HepG2 (cell line): Measurements from ENCODE around the gene TNFAIP8L3. TPM values are rescaled to one million over a fixed set of nuclear protein-coding genes. Genes with fewer than 3 reads are reported as not detected.

ENCODE experiments used
- ATAC-seq: fragments of 200-7000 bp; cut with Tn5 transposase; 3 replicates; pipeline ENCODE4 v1.9.1; 2020; ENCODE audit warnings: mild to moderate bottlenecking, moderate library complexity
- BruUV-seq: library from RNA; stranded (reverse); fragments of 400-500 nt; replicated peaks from 2 replicates; lab custom pipeline; 2021; lab: Mats Ljungman, UMichigan
- CTCF ChIA-PET: fragments of 300-600 bp; formaldehyde crosslinking; extraction: SDS; loops from one replicate; lab custom pipeline; 2021; ENCODE audit warnings: low total read pairs, inconsistent platforms, low intra/inter-chr PET ratio; lab: Yijun Ruan, JAX
- POLR2A ChIA-PET: fragments of 350-600 bp; sonication (Branson Sonifier 250); formaldehyde crosslinking; loops from one replicate; lab custom pipeline; 2020; ENCODE audit warnings: antibody characterized with exemption, inconsistent platforms; lab: Yijun Ruan, JAX
- DNase-seq: peaks from one replicate; pipeline ENCODE4 v3.0.0-alpha.2; 2015; ENCODE audit warnings: low spot score
- FAIRE-seq: peaks from 3 replicates; lab custom pipeline; 2011; peaks lifted over from hg19 to GRCh38; lab: Jason Lieb, UNC
- H2AFZ ChIP-seq: one replicate; pipeline ENCODE4 v1.6.1; 2011; ENCODE audit warnings: low read length, inconsistent platforms
- H3K27ac ChIP-seq: fragments of 300-600 bp; 3 replicates; pipeline ENCODE4 v1.8.0; 2011; ENCODE audit warnings: mixed run types, mild to moderate bottlenecking, mixed read lengths, low read length, inconsistent platforms; ENCODE audit not compliant: insufficient read depth; ENCODE audit errors: extremely low read length
- H3K27me3 ChIP-seq, 2 experiments: fragments of 200-600 bp in 1 of 2; 2 replicates in 1 of 2; 3 replicates in 1 of 2; pipeline versions ENCODE4 v1.6.0 to v1.8.0; 2011; ENCODE audit warnings: low read length in 2 of 2, mild to moderate bottlenecking in 2 of 2, moderate library complexity in 2 of 2, inconsistent platforms in 1 of 2; ENCODE audit not compliant: insufficient read depth in 2 of 2, control insufficient read depth in 1 of 2
- H3K36me3 ChIP-seq, 2 experiments: fragments of 200-600 bp in 1 of 2; replicated peaks in 1 of 2; 2 replicates in 1 of 2; 3 replicates in 1 of 2; pipeline versions ENCODE4 v1.5.1 to v1.8.0; 2011; ENCODE audit warnings: low read length in 2 of 2, inconsistent platforms in 1 of 2; ENCODE audit not compliant: insufficient read depth in 2 of 2, control insufficient read depth in 1 of 2
- H3K4me1 ChIP-seq: 2 replicates; pipeline ENCODE4 v1.5.1; 2012; ENCODE audit warnings: low read length, inconsistent platforms; ENCODE audit not compliant: insufficient read depth
- H3K4me2 ChIP-seq: 2 replicates; pipeline ENCODE4 v1.6.0; 2011; ENCODE audit warnings: low read depth, low read length, inconsistent platforms
- H3K4me3 ChIP-seq, 3 experiments: fragments of 200-600 bp in 1 of 3; sonication (generic), shearing (Covaris generic) in 1 of 3; replicated peaks in 1 of 3; 2 replicates each; pipeline ENCODE4 v1.5.1; 2011 to 2016; ENCODE audit warnings: low read length in 3 of 3, inconsistent platforms in 2 of 3, low read depth in 2 of 3, mild to moderate bottlenecking in 2 of 3, control low read depth in 1 of 3, mixed read lengths in 1 of 3; ENCODE audit not compliant: insufficient read depth in 1 of 3
- H3K79me2 ChIP-seq: one replicate; pipeline ENCODE4 v1.6.1; 2011; ENCODE audit warnings: low read length, inconsistent platforms; ENCODE audit not compliant: insufficient read depth
- H3K9ac ChIP-seq: 2 replicates; pipeline ENCODE4 v1.6.0; 2011; ENCODE audit warnings: mild to moderate bottlenecking, low read depth, low read length, inconsistent platforms; ENCODE audit not compliant: insufficient read depth
- H3K9me3 ChIP-seq: 2 replicates; pipeline ENCODE4 v1.5.1; 2012; ENCODE audit warnings: mild to moderate bottlenecking, low read length
- H4K20me1 ChIP-seq: 2 replicates; pipeline ENCODE4 v1.6.0; 2011; ENCODE audit warnings: inconsistent platforms, mild to moderate bottlenecking, low read length, moderate library complexity; ENCODE audit not compliant: insufficient read depth
- BORCS8-MEF2B ChIP-seq: sonication (generic); formaldehyde crosslinking; IDR thresholded peaks from 2 replicates; pipeline ENCODE4 v1.8.0; 2022; ENCODE audit warnings: mild to moderate bottlenecking, missing genetic modification reagents
- HMGA1 ChIP-seq: sonication (generic); formaldehyde crosslinking; conservative IDR thresholded peaks from 2 replicates; pipeline ENCODE4 v1.4.0; 2020; ENCODE audit warnings: missing genetic modification reagents
- IRF2 ChIP-seq: IDR thresholded peaks from 2 replicates; pipeline ENCODE4 v1.6.1; 2018; ENCODE audit warnings: missing genetic modification reagents, missing compliant biosample characterization
- KLF11 ChIP-seq: IDR thresholded peaks from 2 replicates; pipeline ENCODE4 v1.6.1; 2016; ENCODE audit warnings: missing compliant biosample characterization
- MBD4 ChIP-seq: IDR thresholded peaks from 2 replicates; pipeline ENCODE4 v1.6.1; 2012; ENCODE audit warnings: low read length, inconsistent platforms, borderline replicate concordance
- SMAD3 ChIP-seq: sonication (generic); formaldehyde crosslinking; IDR thresholded peaks from 2 replicates; pipeline ENCODE4 v1.4.0; 2020; ENCODE audit warnings: missing genetic modification reagents
- SOX5 ChIP-seq: IDR thresholded peaks from 2 replicates; pipeline ENCODE4 v1.6.1; 2016; ENCODE audit warnings: borderline replicate concordance
- SUZ12 ChIP-seq: fragments of 150-350 bp; IDR thresholded peaks from 2 replicates; pipeline ENCODE4 v1.6.1; 2014; ENCODE audit warnings: low read depth, low read length
- ZNF230 ChIP-seq: sonication (generic); formaldehyde crosslinking; IDR thresholded peaks from 2 replicates; pipeline ENCODE4 v1.4.0; 2020; ENCODE audit warnings: mild to moderate bottlenecking, missing genetic modification reagents
- ZNF552 ChIP-seq: sonication (generic); formaldehyde crosslinking; IDR thresholded peaks from 2 replicates; pipeline ENCODE4 v1.9.0; 2022; ENCODE audit warnings: missing genetic modification reagents, mild to moderate bottlenecking, borderline replicate concordance
- ZNF652 ChIP-seq: IDR thresholded peaks from 2 replicates; pipeline ENCODE4 v1.6.1; 2016; ENCODE audit warnings: low read depth, borderline replicate concordance
- WGBS: methylation state at CpG from one replicate; pipeline ENCODE4 v1.1.6; 2017; ENCODE audit warnings: low lambda C conversion rate; 5-methylcytosine and 5-hydroxymethylcytosine counted together
- in situ Hi-C: cut with HindIII; loops from 2 replicates; pipeline ENCODE4 v1.10.0; 2017; ENCODE audit warnings: low pct_unique_long_range_greater_than_20kb; ENCODE audit not compliant: extremely low pct_ligation_motif_present
- intact Hi-C: fragments of 100-400 bp; cut with micrococcal nuclease; formaldehyde crosslinking; loops from one replicate; pipeline ENCODE4 v1.10.0; 2022; ENCODE audit not compliant: unreplicated experiment
- polyA plus RNA-seq, 8 experiments: library from polyadenylated mRNA; depleted of rRNA in 3 of 8; stranded (reverse) in 7 of 8; unstranded in 1 of 8; fragments of >200 nt; fragmentation: Illumina TruSeq in 4 of 8; extraction: Trizol in 4 of 8; gene quantifications; 2 replicates each; pipeline versions ENCODE4 v1.2.1 to v1.2.3, GENCODE V29; 2011 to 2016; ENCODE audit warnings: low read depth in 4 of 8, missing spikeins in 1 of 8, mixed read lengths in 1 of 8; ENCODE audit not compliant: insufficient read depth in 1 of 8
- total RNA-seq, 5 experiments: library from RNA; depleted of rRNA; stranded (reverse); fragments of >200 nt; fragmentation: Illumina TruSeq; extraction: Trizol; gene quantifications; 2 replicates each; pipeline ENCODE4 v1.2.3, GENCODE V29; 2016; ENCODE audit warnings: low read depth in 1 of 5
- TF ChIP-seq, protein P1 (sequence below): sonication (generic); formaldehyde crosslinking; IDR thresholded peaks from 2 replicates; pipeline ENCODE4 v1.5.1; 2020; ENCODE audit warnings: mild to moderate bottlenecking, missing genetic modification reagents, borderline replicate concordance
- TF ChIP-seq, protein P2 (sequence below): sonication (generic); formaldehyde crosslinking; IDR thresholded peaks from 2 replicates; pipeline ENCODE4 v1.4.0; 2020; ENCODE audit warnings: missing genetic modification reagents

Gene TNFAIP8L3
- total and polyA plus RNA-seq, 2 of the 13 experiments (the other 11 are each of a cell fraction or from before 2014, with no cell fraction given): 0.15 to 4.0 TPM

DNA sequence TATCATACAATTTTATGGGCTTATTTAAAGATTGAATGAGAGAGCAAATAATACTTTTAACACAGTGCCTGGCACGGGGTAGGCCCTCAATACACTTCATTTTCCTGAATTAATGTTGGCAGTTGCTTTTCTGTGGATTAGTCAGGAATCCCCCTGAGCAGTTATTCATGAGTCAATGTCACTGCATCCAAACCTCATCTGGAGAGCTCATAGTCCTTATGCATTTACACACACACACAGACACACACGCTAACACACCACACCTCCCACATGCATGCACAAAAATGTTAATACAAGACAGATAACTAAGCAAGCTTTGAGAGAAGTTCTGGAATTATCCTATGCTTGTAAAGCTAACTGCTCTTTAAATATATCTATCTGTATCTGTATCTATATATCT lies 34.0 kb upstream of the TNFAIP8L3 start:
- ATAC-seq (no peak), FAIRE-seq (no peak), DNase-seq (no peak)
- no peak for TF ChIP-seq ZNF652 (CRISPR knock-in tag)
- no peak for TF ChIP-seq ZNF552 (CRISPR knock-in tag)
- no peak for TF ChIP-seq ZNF230 (CRISPR knock-in tag)
- Histone ChIP-seq H3K4me2 (no peak overlapping the region), H3K9me3 (no peaks in the 10 kb centered on the region), H3K27ac (no peak overlapping the region), H3K27me3 (no peaks in the 10 kb centered on the region), H2AFZ (no peak overlapping the region), H3K36me3 (no peaks in the 10 kb centered on the region), H3K79me2 (no peaks in the 10 kb centered on the region), H4K20me1 (no peaks in the 10 kb centered on the region), H3K4me3 (no peak overlapping the region), H3K4me1 (peaks cover 32% of the 10 kb centered on the region), H3K9ac (no peak overlapping the region)
- WGBS: 85% methylated on average over 2 of the region's 2 CpGs
- ChIA-PET CTCF (no interaction called here), POLR2A (no interaction called here)
- in situ Hi-C loops: no loop called here
- intact Hi-C loops: no loop called here
- no TSS peak for BruUV-seq

DNA sequence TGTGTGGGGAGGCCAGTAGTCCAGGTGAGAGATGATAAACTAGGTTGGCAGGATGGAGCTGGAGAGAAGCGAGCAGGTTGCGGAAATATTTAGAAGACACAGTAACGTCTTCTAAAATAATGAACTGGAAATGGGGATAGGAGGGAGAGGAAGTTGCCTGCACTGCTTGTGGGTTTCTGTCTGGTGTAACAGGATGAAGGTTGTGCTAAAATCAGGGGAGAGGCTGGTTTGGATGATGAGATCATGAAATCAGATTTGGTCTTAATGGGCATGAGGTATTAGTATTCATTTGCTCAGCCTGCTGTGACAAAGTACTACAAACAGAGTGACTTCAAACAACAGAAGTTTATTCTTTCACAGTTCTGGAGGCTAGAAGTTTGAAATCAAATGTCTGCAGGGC lies 32.1 kb upstream of the TNFAIP8L3 start:
- TF ChIP-seq, protein P1, sequence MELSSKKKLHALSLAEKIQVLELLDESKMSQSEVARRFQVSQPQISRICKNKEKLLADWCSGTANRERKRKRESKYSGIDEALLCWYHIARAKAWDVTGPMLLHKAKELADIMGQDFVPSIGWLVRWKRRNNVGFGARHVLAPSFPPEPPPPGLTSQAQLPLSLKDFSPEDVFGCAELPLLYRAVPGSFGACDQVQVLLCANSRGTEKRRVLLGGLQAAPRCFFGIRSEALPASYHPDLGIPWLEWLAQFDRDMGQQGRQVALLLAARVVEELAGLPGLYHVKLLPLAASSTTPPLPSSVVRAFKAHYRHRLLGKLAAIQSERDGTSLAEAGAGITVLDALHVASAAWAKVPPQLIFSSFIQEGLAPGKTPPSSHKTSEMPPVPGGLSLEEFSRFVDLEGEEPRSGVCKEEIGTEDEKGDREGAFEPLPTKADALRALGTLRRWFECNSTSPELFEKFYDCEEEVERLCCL (CRISPR knock-in tag): no peak
- no peak for TF ChIP-seq SMAD3 (CRISPR knock-in tag)
- no peak for TF ChIP-seq IRF2
- no peak for TF ChIP-seq BORCS8-MEF2B
- no peak for TF ChIP-seq KLF11 (CRISPR knock-in tag)
- no peak for TF ChIP-seq MBD4
- TF ChIP-seq, protein P2, sequence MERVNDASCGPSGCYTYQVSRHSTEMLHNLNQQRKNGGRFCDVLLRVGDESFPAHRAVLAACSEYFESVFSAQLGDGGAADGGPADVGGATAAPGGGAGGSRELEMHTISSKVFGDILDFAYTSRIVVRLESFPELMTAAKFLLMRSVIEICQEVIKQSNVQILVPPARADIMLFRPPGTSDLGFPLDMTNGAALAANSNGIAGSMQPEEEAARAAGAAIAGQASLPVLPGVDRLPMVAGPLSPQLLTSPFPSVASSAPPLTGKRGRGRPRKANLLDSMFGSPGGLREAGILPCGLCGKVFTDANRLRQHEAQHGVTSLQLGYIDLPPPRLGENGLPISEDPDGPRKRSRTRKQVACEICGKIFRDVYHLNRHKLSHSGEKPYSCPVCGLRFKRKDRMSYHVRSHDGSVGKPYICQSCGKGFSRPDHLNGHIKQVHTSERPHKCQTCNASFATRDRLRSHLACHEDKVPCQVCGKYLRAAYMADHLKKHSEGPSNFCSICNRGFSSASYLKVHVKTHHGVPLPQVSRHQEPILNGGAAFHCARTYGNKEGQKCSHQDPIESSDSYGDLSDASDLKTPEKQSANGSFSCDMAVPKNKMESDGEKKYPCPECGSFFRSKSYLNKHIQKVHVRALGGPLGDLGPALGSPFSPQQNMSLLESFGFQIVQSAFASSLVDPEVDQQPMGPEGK (CRISPR knock-in tag): no peak
- TF ChIP-seq SUZ12: no peak
- no peak for TF ChIP-seq SOX5
- TF ChIP-seq HMGA1 (CRISPR knock-in tag): no peak
- FAIRE-seq: no peak

More for the DNA sequence above, 32.1 kb upstream of the TNFAIP8L3 start:
- in situ Hi-C loops: no loop called here
- no peak overlapping the region for H3K27ac ChIP-seq
- no peaks in the 10 kb centered on the region for H4K20me1 ChIP-seq
- no peak for DNase-seq
- WGBS: 96% methylated on average over 3 of the region's 3 CpGs
- no peak for ATAC-seq
- H3K36me3 ChIP-seq: no peaks in the 10 kb centered on the region
- no TSS peak for BruUV-seq
- no peak overlapping the region for H3K9ac ChIP-seq
- H3K4me3 ChIP-seq: no peak overlapping the region
- H3K79me2 ChIP-seq: no peaks in the 10 kb centered on the region
- ChIA-PET CTCF (no interaction called here), POLR2A (no interaction called here)
- no peaks in the 10 kb centered on the region; the same call in 1 of the 2 replicates for H3K9me3 ChIP-seq
- H2AFZ ChIP-seq: no peak overlapping the region
- peaks cover 15% of the 10 kb centered on the region for H3K4me1 ChIP-seq
- no peaks in the 10 kb centered on the region for H3K27me3 ChIP-seq
- intact Hi-C loops: no loop called here
- H3K4me2 ChIP-seq: no peak overlapping the region
